Measurements from ENCODE around the gene IFT88.

Gene IFT88

DNA sequence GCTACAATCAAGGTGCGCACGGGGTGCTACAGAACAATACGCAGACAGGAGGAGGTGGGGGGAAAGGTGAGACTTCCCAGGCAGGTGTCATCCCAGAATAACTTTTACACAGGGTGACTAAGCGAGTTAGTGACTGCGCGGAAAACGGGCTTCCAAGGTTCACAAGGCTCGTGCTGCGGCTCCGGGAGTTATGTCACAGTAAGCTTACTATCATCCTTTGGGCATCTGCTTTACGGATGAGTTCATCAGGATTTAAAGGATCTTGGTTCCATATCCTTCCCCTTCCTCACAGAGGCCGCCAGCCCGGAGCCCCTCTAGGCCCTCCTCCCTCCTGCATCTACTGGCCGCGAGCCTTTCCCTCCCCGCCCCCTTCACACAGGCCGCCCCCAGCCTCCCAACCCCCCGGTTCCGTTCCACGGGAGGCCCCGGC is 474 bp upstream of the IFT88 start:
- peak in 1 of 3 donors; percentile 1 for DNase-seq
- peaks cover 4% of the 10 kb centered on the region for H3K4me1 ChIP-seq (ENCODE audit: control insufficient read depth, insufficient read depth, low read length, poor library complexity, severe bottlenecking)
- H3K27me3 ChIP-seq (replicated peaks; ENCODE audit: control insufficient read depth, insufficient read depth, low read length, poor library complexity, severe bottlenecking): no peaks in the 10 kb centered on the region
- peak overlapping the region; percentile 67 for H3K27ac ChIP-seq (ENCODE audit: insufficient read depth, low read length, poor library complexity, severe bottlenecking)
- no peaks in the 10 kb centered on the region for H3K9me3 ChIP-seq (ENCODE audit: control insufficient read depth, low read length)
- no peaks in the 10 kb centered on the region for H3K36me3 ChIP-seq (ENCODE audit: control insufficient read depth, insufficient read depth, low read length)
- peak overlapping the region; percentile 70 for H3K4me3 ChIP-seq (ENCODE audit: insufficient read depth, low read depth, low read length, poor library complexity, severe bottlenecking)

- no peak for DNase-seq
- H3K9me3 ChIP-seq (ENCODE audit: control insufficient read depth, low read length): no peaks in the 10 kb centered on the region
- H3K36me3 ChIP-seq (ENCODE audit: control insufficient read depth, insufficient read depth, low read length): no peaks in the 10 kb centered on the region
- no peak overlapping the region for H3K27ac ChIP-seq (ENCODE audit: insufficient read depth, low read length, poor library complexity, severe bottlenecking)
- peaks cover 4% of the 10 kb centered on the region for H3K4me1 ChIP-seq (ENCODE audit: control insufficient read depth, insufficient read depth, low read length, poor library complexity, severe bottlenecking)
- no peaks in the 10 kb centered on the region for H3K27me3 ChIP-seq (replicated peaks; ENCODE audit: control insufficient read depth, insufficient read depth, low read length, poor library complexity, severe bottlenecking)
- H3K4me3 ChIP-seq (ENCODE audit: insufficient read depth, low read depth, low read length, poor library complexity, severe bottlenecking): peak overlapping the region; percentile 70
These were observed 1.0 kb downstream of the IFT88 start for GRCh38 chr13:20567881-20568528.

DNA sequence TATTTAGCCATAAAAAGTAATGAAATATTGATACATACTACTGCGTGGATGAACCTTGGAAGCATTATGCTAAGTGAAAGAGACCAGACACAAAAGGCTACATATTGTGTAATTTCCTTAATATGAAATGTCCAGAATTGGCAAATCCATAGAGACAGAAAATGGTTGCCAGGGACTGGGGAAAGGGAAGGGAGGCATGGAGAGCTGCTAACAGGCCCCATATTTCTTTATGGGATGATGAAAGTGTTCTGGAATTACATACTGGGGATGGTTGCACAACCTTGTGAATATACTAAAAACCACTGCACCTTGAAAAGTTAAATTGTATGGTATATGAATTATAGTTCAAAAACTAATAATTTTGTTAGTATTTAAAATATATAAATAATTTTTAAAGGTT is 3.6 kb downstream of the IFT88 start:
- Histone ChIP-seq H3K4me3 (ENCODE audit: insufficient read depth, low read depth, low read length, poor library complexity, severe bottlenecking) (no peak overlapping the region), H3K36me3 (ENCODE audit: control insufficient read depth, insufficient read depth, low read length) (no peaks in the 10 kb centered on the region), H3K27ac (ENCODE audit: insufficient read depth, low read length, poor library complexity, severe bottlenecking) (no peak overlapping the region), H3K27me3 (replicated peaks; ENCODE audit: control insufficient read depth, insufficient read depth, low read length, poor library complexity, severe bottlenecking) (no peaks in the 10 kb centered on the region), H3K4me1 (ENCODE audit: control insufficient read depth, insufficient read depth, low read length, poor library complexity, severe bottlenecking) (peaks cover 4% of the 10 kb centered on the region), H3K9me3 (ENCODE audit: control insufficient read depth, low read length) (no peaks in the 10 kb centered on the region)
- no peak for DNase-seq

GRCh38 chr13:20571676-20572075 is 4.7 kb downstream of the IFT88 start:
- Histone ChIP-seq H3K36me3 (ENCODE audit: control insufficient read depth, insufficient read depth, low read length) (no peaks in the 10 kb centered on the region), H3K4me3 (ENCODE audit: insufficient read depth, low read depth, low read length, poor library complexity, severe bottlenecking) (no peak overlapping the region), H3K9me3 (ENCODE audit: control insufficient read depth, low read length) (no peaks in the 10 kb centered on the region), H3K4me1 (ENCODE audit: control insufficient read depth, insufficient read depth, low read length, poor library complexity, severe bottlenecking) (peaks cover 4% of the 10 kb centered on the region), H3K27ac (ENCODE audit: insufficient read depth, low read length, poor library complexity, severe bottlenecking) (no peak overlapping the region), H3K27me3 (replicated peaks; ENCODE audit: control insufficient read depth, insufficient read depth, low read length, poor library complexity, severe bottlenecking) (no peaks in the 10 kb centered on the region)
- no peak for DNase-seq

DNA sequence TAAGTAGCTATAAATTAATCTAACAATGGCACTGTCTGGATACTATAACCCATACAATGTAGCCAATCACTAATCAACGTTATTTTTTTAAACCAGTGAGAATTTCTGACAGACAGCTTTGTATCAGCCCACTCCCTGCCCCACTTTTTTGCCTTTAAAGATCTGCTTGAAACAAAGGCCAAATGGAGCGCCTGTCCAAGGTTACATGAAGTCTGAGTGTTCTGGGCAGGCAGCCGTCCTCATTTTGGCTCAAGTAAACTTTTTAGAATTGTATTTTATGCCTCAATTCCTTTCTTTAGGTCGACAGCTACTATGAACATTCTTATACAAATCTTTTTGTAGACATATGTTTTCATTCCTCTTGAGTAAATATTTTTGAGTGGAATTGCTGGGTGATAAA is 6.2 kb downstream of the IFT88 start:
- no peak for DNase-seq
- no peak overlapping the region for H3K4me3 ChIP-seq (ENCODE audit: insufficient read depth, low read depth, low read length, poor library complexity, severe bottlenecking)
- no peaks in the 10 kb centered on the region for H3K27me3 ChIP-seq (replicated peaks; ENCODE audit: control insufficient read depth, insufficient read depth, low read length, poor library complexity, severe bottlenecking)
- H3K36me3 ChIP-seq (ENCODE audit: control insufficient read depth, insufficient read depth, low read length): no peaks in the 10 kb centered on the region
- H3K4me1 ChIP-seq (ENCODE audit: control insufficient read depth, insufficient read depth, low read length, poor library complexity, severe bottlenecking): no peaks in the 10 kb centered on the region
- H3K9me3 ChIP-seq (ENCODE audit: control insufficient read depth, low read length): no peaks in the 10 kb centered on the region
- no peak overlapping the region for H3K27ac ChIP-seq (ENCODE audit: insufficient read depth, low read length, poor library complexity, severe bottlenecking)

- Histone ChIP-seq H3K4me3 (ENCODE audit: insufficient read depth, low read depth, low read length, poor library complexity, severe bottlenecking) (no peak overlapping the region), H3K27me3 (replicated peaks; ENCODE audit: control insufficient read depth, insufficient read depth, low read length, poor library complexity, severe bottlenecking) (no peaks in the 10 kb centered on the region), H3K27ac (ENCODE audit: insufficient read depth, low read length, poor library complexity, severe bottlenecking) (no peak overlapping the region), H3K4me1 (ENCODE audit: control insufficient read depth, insufficient read depth, low read length, poor library complexity, severe bottlenecking) (no peaks in the 10 kb centered on the region), H3K36me3 (ENCODE audit: control insufficient read depth, insufficient read depth, low read length) (no peaks in the 10 kb centered on the region), H3K9me3 (ENCODE audit: control insufficient read depth, low read length) (no peaks in the 10 kb centered on the region)
- no peak for DNase-seq
These were observed 6.7 kb downstream of the IFT88 start for GRCh38 chr13:20573636-20574035.

- Histone ChIP-seq H3K27ac (ENCODE audit: insufficient read depth, low read length, poor library complexity, severe bottlenecking) (no peak overlapping the region), H3K36me3 (ENCODE audit: control insufficient read depth, insufficient read depth, low read length) (peaks cover 10% of the 10 kb centered on the region), H3K4me1 (ENCODE audit: control insufficient read depth, insufficient read depth, low read length, poor library complexity, severe bottlenecking) (no peaks in the 10 kb centered on the region), H3K27me3 (replicated peaks; ENCODE audit: control insufficient read depth, insufficient read depth, low read length, poor library complexity, severe bottlenecking) (no peaks in the 10 kb centered on the region), H3K9me3 (ENCODE audit: control insufficient read depth, low read length) (peaks cover 6% of the 10 kb centered on the region), H3K4me3 (ENCODE audit: insufficient read depth, low read depth, low read length, poor library complexity, severe bottlenecking) (no peak overlapping the region)
- no peak for DNase-seq
These were observed 12.2 kb downstream of the IFT88 start for GRCh38 chr13:20579191-20579590.

GRCh38 chr13:20580257-20580656 is 13.3 kb downstream of the IFT88 start:
- Histone ChIP-seq H3K9me3 (ENCODE audit: control insufficient read depth, low read length) (peaks cover 9% of the 10 kb centered on the region), H3K27me3 (replicated peaks; ENCODE audit: control insufficient read depth, insufficient read depth, low read length, poor library complexity, severe bottlenecking) (no peaks in the 10 kb centered on the region), H3K4me1 (ENCODE audit: control insufficient read depth, insufficient read depth, low read length, poor library complexity, severe bottlenecking) (no peaks in the 10 kb centered on the region), H3K27ac (ENCODE audit: insufficient read depth, low read length, poor library complexity, severe bottlenecking) (no peak overlapping the region), H3K4me3 (ENCODE audit: insufficient read depth, low read depth, low read length, poor library complexity, severe bottlenecking) (no peak overlapping the region), H3K36me3 (ENCODE audit: control insufficient read depth, insufficient read depth, low read length) (peaks cover 11% of the 10 kb centered on the region)
- no peak for DNase-seq

DNA sequence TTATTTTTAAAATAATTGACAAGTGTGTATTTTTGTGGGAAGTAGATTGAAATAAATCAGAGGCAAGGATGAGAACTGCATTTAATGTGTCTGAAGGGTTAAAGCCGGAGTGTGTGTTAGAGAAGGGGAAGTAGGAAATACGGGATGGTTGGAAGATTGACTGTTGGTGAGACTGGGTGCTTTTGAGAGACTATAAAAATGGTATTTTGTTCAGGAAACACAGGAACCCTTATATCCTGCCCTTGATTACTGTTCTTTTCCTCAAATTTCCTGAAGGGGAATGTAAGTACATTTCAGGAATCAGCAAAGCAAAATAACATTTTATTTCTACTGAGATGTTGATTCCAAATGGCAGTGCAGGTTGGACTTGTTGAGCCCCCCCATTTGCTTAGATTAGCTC is 15.1 kb downstream of the IFT88 start:
- no peaks in the 10 kb centered on the region for H3K4me1 ChIP-seq (ENCODE audit: control insufficient read depth, insufficient read depth, low read length, poor library complexity, severe bottlenecking)
- H3K4me3 ChIP-seq (ENCODE audit: insufficient read depth, low read depth, low read length, poor library complexity, severe bottlenecking): no peak overlapping the region
- no peaks in the 10 kb centered on the region for H3K27me3 ChIP-seq (replicated peaks; ENCODE audit: control insufficient read depth, insufficient read depth, low read length, poor library complexity, severe bottlenecking)
- peaks cover 9% of the 10 kb centered on the region for H3K9me3 ChIP-seq (ENCODE audit: control insufficient read depth, low read length)
- H3K27ac ChIP-seq (ENCODE audit: insufficient read depth, low read length, poor library complexity, severe bottlenecking): no peak overlapping the region
- peaks cover 11% of the 10 kb centered on the region for H3K36me3 ChIP-seq (ENCODE audit: control insufficient read depth, insufficient read depth, low read length)
- no peak for DNase-seq

DNA sequence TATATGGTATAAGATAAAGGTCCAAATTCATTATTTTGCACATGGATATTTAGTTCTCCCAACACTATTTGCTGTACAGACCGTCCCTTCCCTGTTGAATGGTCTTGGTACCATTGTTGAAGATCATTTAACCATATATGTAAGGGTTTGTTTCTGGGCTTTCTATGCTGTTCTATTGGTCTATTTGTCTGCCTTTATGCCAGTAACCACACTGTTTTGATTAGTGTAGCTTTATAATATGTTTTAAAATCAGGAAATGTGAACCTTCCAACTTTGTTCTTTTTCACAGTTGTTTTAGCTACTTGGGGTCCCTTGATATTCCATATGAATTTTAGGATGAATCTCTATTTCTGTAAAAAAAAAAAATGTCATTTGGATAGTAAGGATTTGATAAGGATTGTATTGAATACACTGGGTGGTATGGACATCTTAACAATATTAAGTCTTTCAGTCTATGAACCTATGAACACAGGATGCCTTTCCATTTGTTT is 16.9 kb downstream of the IFT88 start:
- Histone ChIP-seq H3K4me1 (ENCODE audit: control insufficient read depth, insufficient read depth, low read length, poor library complexity, severe bottlenecking) (no peaks in the 10 kb centered on the region), H3K4me3 (ENCODE audit: insufficient read depth, low read depth, low read length, poor library complexity, severe bottlenecking) (no peak overlapping the region), H3K27me3 (replicated peaks; ENCODE audit: control insufficient read depth, insufficient read depth, low read length, poor library complexity, severe bottlenecking) (no peaks in the 10 kb centered on the region), H3K27ac (ENCODE audit: insufficient read depth, low read length, poor library complexity, severe bottlenecking) (no peak overlapping the region), H3K36me3 (ENCODE audit: control insufficient read depth, insufficient read depth, low read length) (peaks cover 11% of the 10 kb centered on the region), H3K9me3 (ENCODE audit: control insufficient read depth, low read length) (peaks cover 9% of the 10 kb centered on the region)
- DNase-seq: no peak
